Heart left ventricle (tissue), 16 donors: ENCODE measurements around the gene PTCD3. TPM values are rescaled to one million over a fixed set of nuclear protein-coding genes. Genes with fewer than 3 reads are reported as not detected.

Experiments
- ATAC-seq, 4 donors: fragments of 200-7000 bp; cut with Tn5 transposase; one replicate each; pipeline ENCODE4 v1.9.1; 2020 to 2022; ENCODE audit warnings: moderate library complexity in 4 of 4, mild to moderate bottlenecking in 3 of 4, moderate number of reproducible peaks in 1 of 4
- DNase-seq, 5 donors: peaks; one replicate each; pipeline ENCODE4 v3.0.0-alpha.2; 2020
- H3K27ac ChIP-seq, 12 donors: fragments of 200-600 bp; sonication (generic) in 4 of 12; one replicate each; pipeline versions ENCODE4 v1.5.0 to v1.8.0; 2016 to 2022; ENCODE audit warnings: mild to moderate bottlenecking in 2 of 12
- H3K27me3 ChIP-seq, 9 donors: fragments of 200-600 bp; sonication (generic) in 2 of 9; one replicate each; pipeline versions ENCODE4 v1.5.1 to v1.8.0; 2016 to 2022; ENCODE audit warnings: mild to moderate bottlenecking in 3 of 9
- H3K36me3 ChIP-seq, 9 donors: fragments of 200-600 bp; sonication (generic) in 2 of 9; one replicate each; pipeline versions ENCODE4 v1.5.0 to v1.8.0; 2018 to 2022; ENCODE audit warnings: mild to moderate bottlenecking in 2 of 9
- H3K4me1 ChIP-seq, 12 donors: fragments of 200-600 bp; sonication (generic) in 4 of 12; one replicate each; pipeline versions ENCODE4 v1.5.0 to v1.8.0; 2016 to 2022; ENCODE audit warnings: mild to moderate bottlenecking in 3 of 12
- H3K4me3 ChIP-seq, 12 donors: fragments of 200-600 bp; sonication (generic) in 4 of 12; one replicate each; pipeline versions ENCODE4 v1.5.0 to v1.8.0; 2017 to 2022; ENCODE audit warnings: mild to moderate bottlenecking in 9 of 12, moderate library complexity in 4 of 12
- H3K9me3 ChIP-seq, 12 donors: fragments of 200-600 bp; sonication (generic) in 4 of 12; one replicate each; pipeline versions ENCODE4 v1.5.0 to v1.8.0; 2016 to 2022; ENCODE audit warnings: mild to moderate bottlenecking in 1 of 12
- POLR2A ChIP-seq, 2 donors: fragments of 450-650 bp; IDR thresholded peaks; one replicate each; pipeline ENCODE4 v1.6.1; 2017; ENCODE audit warnings: antibody characterized with exemption in 2 of 2, mild to moderate bottlenecking in 2 of 2, moderate library complexity in 2 of 2
- WGBS, 4 donors: extraction: QIAGEN DNeasy Blood & Tissue Kit in 2 of 4; methylation state at CpG; one replicate each; pipeline versions ENCODE4 v1.1.5 to v1.1.7; 2013 to 2018; 5-methylcytosine and 5-hydroxymethylcytosine counted together
- intact Hi-C, 10 donors: fragments of 100-400 bp; cut with DNase I; formaldehyde crosslinking; loops; one replicate each; pipeline versions ENCODE4 v1.11.1 to v1.14.2; 2022
- polyA plus RNA-seq, 2 donors: library from polyadenylated mRNA; stranded (reverse); fragments of 200-250 nt; gene quantifications; one replicate each; pipeline ENCODE4 v1.2.3, GENCODE V29; 2013
- total RNA-seq, 9 donors: library from RNA; depleted of rRNA in 2 of 9; stranded (reverse); fragments of >200 nt in 2 of 9; fragmentation: NEBNext Ultra II Directional in 3 of 9; extraction: Animal tissue kit (Norgen Biotek cat#: 25700) in 3 of 9; gene quantifications; one replicate each; pipeline versions ENCODE4 v1.1.0 to v1.2.4, GENCODE V29; 2016 to 2023
- TF ChIP-seq, protein P1 (sequence below), 12 donors: fragments of 200-600 bp; sonication (generic) in 4 of 12; IDR thresholded peaks; one replicate each; pipeline versions ENCODE4 v1.5.0 to v1.8.0; 2018 to 2022; ENCODE audit warnings: antibody characterized with exemption in 12 of 12, mild to moderate bottlenecking in 5 of 12
- donor health status: ischemic (EF 13 %, LVEDD 7.1; RV severe dilation, severe dysfunction).
- donor health status: healthy with polysubstance abuse.
- donor health status: DM: no; HTN: yes; CAD: no.
- donor health status: DM: no; HTN: no; CAD: no.
- donor health status: ischemic (EF 25% LVEDD 6.9; RV normal size, moderate dysfunction).
- donor health status: ischemic (EF 25% LVEDD 5.7; RV mildly dilated, moderate dysfunction).
- donor health status: healthy.
- donor health status: DM: yes; HTN: yes; CAD: no.
- donor health status: ischemic (EF 35%, LVEDD 5.7; RV mildly dilated, moderate dysfunction).
- donor health status: nonischemic (EF 11% LVEDD 7.7; RV severe dilation, severe dysfunction).
- donor health status: DM: yes; HTN: yes; CAD: no.
- donor health status: PGD.
- donor health status: ischemic (EF 29% LVEDD 5.4; RV normal size, mild dysfunction).
- donor health status: nonischemic (EF 23%, LVEDD 6.1; RV moderate dilation, normal function).

PTCD3 gene
- total and polyA plus RNA-seq, 11 donors = 25.0 to 210 (median 117) TPM

GRCh38 chr2:86064006-86064405, 42.0 kb upstream of the PTCD3 start:
- H3K4me1 ChIP-seq = peaks cover 0 to 26% (median 5%) of the 10 kb centered on the region in 12 donors
- peaks cover 0 to 94% (median 63%) of the 10 kb centered on the region in 9 donors for H3K36me3 ChIP-seq
- no peak for ATAC-seq
- no peaks in the 10 kb centered on the region for H3K27me3 ChIP-seq
- peaks cover 0 to 17% (median 0%) of the 10 kb centered on the region in 12 donors for H3K9me3 ChIP-seq
- no peak overlapping the region for H3K4me3 ChIP-seq
- DNase-seq = no peak
- no peak for TF ChIP-seq POLR2A (IDR thresholded peaks at IDR 0.05)
- TF ChIP-seq, protein P1, sequence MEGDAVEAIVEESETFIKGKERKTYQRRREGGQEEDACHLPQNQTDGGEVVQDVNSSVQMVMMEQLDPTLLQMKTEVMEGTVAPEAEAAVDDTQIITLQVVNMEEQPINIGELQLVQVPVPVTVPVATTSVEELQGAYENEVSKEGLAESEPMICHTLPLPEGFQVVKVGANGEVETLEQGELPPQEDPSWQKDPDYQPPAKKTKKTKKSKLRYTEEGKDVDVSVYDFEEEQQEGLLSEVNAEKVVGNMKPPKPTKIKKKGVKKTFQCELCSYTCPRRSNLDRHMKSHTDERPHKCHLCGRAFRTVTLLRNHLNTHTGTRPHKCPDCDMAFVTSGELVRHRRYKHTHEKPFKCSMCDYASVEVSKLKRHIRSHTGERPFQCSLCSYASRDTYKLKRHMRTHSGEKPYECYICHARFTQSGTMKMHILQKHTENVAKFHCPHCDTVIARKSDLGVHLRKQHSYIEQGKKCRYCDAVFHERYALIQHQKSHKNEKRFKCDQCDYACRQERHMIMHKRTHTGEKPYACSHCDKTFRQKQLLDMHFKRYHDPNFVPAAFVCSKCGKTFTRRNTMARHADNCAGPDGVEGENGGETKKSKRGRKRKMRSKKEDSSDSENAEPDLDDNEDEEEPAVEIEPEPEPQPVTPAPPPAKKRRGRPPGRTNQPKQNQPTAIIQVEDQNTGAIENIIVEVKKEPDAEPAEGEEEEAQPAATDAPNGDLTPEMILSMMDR (IDR thresholded peaks at IDR 0.05) = no peak
- 90 to 95% (median 93%) methylated on average over 2 of the region's 2 CpGs for WGBS, 4 donors
- no peak overlapping the region for H3K27ac ChIP-seq
- intact Hi-C loops = no loop called here

- no peak for DNase-seq
- Histone ChIP-seq H3K4me1 (peaks cover 0 to 30% (median 5%) of the 10 kb centered on the region in 12 donors), H3K27me3 (no peaks in the 10 kb centered on the region), H3K9me3 (peaks cover 0 to 17% (median 0%) of the 10 kb centered on the region in 12 donors), H3K36me3 (peaks cover 4 to 95% (median 64%) of the 10 kb centered on the region in 9 donors), H3K27ac (peak overlapping the region in 4 of 12 donors; percentile 20 to 60 (median 28)), H3K4me3 (no peak overlapping the region)
- ATAC-seq = peak in 2 of 4 donors; percentile 17 to 36
- TF ChIP-seq, protein P1 (IDR thresholded peaks at IDR 0.05) = no peak
- no peak for TF ChIP-seq POLR2A (IDR thresholded peaks at IDR 0.05)
- intact Hi-C loops = no loop called here
- 54 to 74% (median 63%) methylated on average over 5 of the region's 5 CpGs for WGBS, 4 donors
These were observed 40.5 kb upstream of the PTCD3 start for GRCh38 chr2:86065512-86065911.

GRCh38 chr2:86066007-86066578, 39.9 kb upstream of the PTCD3 start:
- TF ChIP-seq POLR2A (IDR thresholded peaks at IDR 0.05) = no peak
- TF ChIP-seq, protein P1 (IDR thresholded peaks at IDR 0.05) = no peak
- DNase-seq (no peak), ATAC-seq (no peak)
- H3K4me1 ChIP-seq = peaks cover 0 to 30% (median 5%) of the 10 kb centered on the region in 12 donors
- peaks cover 4 to 94% (median 62%) of the 10 kb centered on the region in 9 donors for H3K36me3 ChIP-seq
- H3K27me3 ChIP-seq = no peaks in the 10 kb centered on the region
- 90 to 95% (median 91%) methylated on average over 7 of the region's 7 CpGs for WGBS, 4 donors
- peaks cover 0 to 17% (median 0%) of the 10 kb centered on the region in 12 donors for H3K9me3 ChIP-seq
- peak overlapping the region in 3 of 12 donors; percentile 20 to 60 (median 28) for H3K27ac ChIP-seq
- intact Hi-C loops = loop anchor here in 1 of 10 donors (2.0 kb wide), 1 partner anchor 25 kb away; no protein-coding TSS in a partner anchor
- no peak overlapping the region for H3K4me3 ChIP-seq

DNA sequence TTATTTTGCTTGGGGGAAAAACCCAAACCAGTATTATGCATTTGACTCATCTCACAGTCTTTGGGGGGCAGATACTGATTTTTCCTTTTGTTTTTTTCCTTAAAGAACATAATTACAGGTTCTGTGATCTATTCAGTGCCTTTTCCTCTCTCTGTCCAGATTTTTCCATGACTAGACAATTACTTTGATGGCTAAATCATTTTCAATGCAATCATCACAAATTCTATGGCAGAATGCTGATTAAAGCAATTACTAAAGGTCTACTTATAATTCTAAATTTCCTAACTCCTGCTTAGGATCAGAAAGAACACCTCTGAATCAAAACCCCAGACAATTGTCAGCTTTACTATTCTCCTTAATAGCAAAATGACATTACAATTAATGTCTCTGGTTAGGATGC, 39.1 kb upstream of the PTCD3 start:
- intact Hi-C loops = loop anchor here in 1 of 10 donors (2.0 kb wide), 1 partner anchor 26 kb away; no protein-coding TSS in a partner anchor
- DNase-seq (no peak), ATAC-seq (no peak)
- Histone ChIP-seq H3K27ac (peak overlapping the region in 1 of 12 donors; percentile 20), H3K4me1 (peaks cover 0 to 29% (median 7%) of the 10 kb centered on the region in 12 donors), H3K9me3 (peaks cover 0 to 17% (median 0%) of the 10 kb centered on the region in 12 donors), H3K27me3 (no peaks in the 10 kb centered on the region), H3K4me3 (no peak overlapping the region), H3K36me3 (peaks cover 4 to 88% (median 56%) of the 10 kb centered on the region in 9 donors)
- TF ChIP-seq, protein P1 (IDR thresholded peaks at IDR 0.05) = no peak
- TF ChIP-seq POLR2A (IDR thresholded peaks at IDR 0.05) = no peak
